GM18858 (cell line): ENCODE data around the gene PTPRD.

Experiments used
- ATAC-seq: cut with Tn5 transposase; IDR thresholded peaks from one replicate; pipeline ENCODE4 v1.9.1; 2021; ENCODE audit not compliant: unreplicated experiment

Gene PTPRD

DNA sequence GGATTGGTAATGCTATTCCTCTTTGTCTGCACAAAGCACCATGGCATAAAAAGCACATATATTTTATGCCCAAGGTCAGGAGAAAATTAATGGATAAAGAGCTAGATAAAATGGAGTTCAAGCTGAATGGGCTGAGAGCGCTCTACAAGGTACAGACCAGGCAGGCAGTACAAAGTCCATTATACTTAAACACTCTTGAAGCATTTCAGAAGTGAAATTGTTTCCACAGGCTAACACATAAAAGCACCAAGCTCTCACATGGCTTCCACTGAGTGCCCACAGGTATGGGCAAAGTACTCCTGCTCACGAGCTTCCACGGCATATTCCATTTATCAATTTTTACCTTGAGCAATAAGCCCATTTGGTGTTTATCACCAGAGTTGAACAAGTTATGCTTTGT is 2042.0 kb downstream of the PTPRD start:
- no peak for ATAC-seq

DNA sequence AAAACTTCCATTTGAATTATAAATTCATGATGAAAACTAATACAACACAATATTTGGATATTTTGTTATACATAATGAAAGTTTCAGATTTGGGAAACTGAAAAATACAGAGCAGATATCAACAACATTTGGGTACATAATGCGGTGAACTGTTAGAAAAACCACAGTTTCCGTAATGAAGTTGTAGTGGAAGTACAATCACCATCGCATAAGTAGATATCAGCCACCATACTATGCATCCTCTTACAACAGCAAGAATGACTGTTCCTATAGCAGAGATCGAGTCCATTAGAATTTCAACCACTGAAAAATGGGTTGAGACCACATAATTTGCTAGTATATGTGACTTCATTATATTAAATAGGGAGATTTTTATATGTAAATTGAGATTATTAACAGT is 2043.0 kb downstream of the PTPRD start:
- ATAC-seq, result no peak

DNA sequence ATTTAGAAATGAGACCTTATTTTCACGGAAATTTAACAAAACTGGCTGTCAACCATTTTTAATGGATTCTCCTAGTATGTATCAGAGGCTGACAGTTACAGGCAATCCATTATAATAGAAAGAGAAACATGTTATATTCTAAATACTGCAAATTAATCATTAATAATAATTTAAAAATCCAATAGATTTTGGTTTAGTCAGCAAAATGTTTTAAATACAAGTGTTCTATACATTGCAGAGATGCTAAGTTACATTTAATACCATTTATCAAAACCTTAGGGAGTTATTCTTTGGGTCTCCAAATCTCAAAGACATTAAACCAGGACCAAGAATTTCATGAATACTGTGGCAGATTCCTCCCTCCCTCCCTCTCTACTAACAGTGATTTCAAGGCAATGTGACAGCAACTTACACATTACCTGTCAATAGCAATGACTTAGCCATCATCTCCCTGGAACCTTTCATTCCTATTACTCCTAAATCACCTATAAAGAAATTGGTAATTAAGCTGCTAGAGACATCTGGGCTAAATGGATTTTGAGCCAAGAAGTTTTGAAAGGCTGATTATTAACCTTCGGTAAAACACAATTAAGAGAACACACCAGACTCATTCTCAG is 2044.7 kb downstream of the PTPRD start:
- ATAC-seq, result no peak

DNA sequence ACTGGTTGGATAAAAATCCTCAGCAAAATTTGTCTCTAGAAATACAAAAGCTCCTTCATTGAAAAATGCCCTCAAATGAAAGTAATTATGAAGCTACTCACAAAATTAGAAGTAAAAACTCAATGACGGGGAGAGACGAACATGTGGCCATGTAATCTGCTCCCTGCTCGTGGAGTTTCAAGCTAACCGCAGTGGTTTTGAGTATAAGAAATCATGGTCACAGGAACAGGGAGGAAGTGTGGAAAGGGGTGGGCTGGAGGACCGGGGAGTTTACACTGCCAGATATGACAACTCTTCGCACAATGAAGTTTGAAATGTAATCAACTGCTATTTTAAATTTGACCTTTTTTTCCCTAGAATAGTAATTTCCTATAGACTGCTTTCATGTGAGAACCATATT is 2047.8 kb downstream of the PTPRD start:
- no peak for ATAC-seq

DNA sequence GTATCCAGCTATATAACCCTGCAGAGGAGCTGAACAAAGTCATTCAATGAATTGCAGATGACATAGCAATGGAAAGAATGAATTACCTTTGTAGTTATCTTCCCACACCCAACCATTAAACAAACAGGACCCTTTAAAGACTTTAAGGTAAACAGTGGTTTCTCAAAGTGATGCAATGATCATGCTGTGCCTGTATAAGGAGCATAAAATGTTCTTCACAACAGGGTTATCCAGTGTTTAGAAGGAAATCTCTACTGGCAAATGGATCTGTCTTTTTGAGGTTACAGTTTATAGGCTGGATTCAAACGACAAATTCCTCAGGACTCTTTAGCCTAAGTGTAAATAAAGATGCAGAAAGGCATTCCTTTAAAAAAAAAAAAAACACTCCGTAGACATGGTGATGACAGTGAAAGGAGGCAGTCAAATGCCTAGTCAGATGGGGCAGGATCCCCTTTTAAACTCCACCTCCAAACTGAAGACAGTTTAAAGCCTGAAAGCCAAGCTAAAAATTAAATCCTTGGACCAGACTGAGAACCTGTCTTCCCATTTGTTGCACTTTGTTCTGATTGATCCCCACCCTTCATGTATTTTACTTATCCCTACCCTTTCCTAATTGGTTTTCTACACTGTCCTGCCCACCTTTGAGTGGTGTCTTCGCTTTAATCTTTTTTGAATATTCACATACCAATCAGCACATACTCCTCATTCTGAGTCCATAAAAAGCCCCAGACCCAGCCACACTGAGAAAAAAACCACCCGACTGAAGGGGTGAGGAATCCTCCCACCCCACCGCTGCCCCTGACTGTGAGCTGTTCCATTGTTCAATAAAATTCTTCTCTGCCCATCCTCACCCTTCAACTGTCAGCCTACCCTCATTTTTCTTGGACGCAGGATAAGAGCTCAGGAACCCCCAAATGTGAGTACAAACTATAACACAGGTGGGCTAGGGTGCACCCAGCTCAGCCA is 2052.0 kb downstream of the PTPRD start:
- ATAC-seq, result no peak

DNA sequence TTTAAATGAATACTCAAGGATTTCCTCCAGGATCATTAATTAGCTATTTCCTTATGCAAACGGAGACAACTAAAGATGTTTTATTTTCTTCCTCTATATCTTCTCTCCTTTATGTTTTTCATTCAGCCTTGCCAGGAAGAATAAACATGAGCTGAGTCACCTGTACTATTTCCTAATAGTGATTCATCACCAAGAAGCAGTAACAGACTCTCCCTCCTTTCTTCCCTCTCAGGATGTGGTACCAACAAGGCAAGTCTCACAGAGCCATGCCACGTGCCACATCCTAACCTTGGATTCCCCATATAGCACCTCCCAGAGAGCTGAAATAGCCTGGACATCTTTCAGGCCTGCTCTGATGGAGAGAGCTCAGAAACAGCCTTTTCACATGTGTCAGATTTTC is 2054.6 kb downstream of the PTPRD start:
- no peak for ATAC-seq

DNA sequence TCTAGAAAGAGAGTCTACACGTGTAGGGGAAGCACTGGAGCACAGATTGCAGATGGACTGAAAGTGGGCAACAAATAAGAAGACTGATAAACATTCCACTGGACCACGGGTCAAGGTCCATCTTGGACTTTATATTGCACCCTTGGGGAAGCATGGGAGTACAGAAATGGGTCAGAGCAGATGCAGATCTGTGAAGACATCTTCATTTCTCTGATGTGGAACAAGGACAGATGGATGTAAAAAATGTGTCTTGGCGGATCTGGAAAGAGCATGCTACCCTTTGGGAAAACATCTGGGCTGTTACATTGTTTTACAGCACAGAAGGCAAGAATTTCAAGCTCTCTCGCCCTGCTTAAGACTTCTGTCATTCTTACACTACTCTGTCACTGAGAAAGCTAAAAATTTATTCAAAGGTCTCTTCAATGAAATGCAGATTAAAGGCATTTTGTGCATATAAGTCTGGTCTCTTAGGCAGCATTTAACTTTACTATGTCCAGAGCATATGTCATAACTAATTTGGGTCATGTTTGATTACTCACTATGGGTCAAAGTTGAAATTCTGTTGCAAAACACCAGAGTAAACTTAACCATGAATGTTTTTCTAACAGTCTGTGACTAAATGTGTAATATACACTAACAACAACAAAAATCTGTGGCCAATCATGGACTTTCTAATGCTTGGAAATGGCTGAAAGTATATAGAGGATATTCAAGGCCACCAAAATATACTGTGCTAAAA is 2056.9 kb downstream of the PTPRD start:
- no peak for ATAC-seq

DNA sequence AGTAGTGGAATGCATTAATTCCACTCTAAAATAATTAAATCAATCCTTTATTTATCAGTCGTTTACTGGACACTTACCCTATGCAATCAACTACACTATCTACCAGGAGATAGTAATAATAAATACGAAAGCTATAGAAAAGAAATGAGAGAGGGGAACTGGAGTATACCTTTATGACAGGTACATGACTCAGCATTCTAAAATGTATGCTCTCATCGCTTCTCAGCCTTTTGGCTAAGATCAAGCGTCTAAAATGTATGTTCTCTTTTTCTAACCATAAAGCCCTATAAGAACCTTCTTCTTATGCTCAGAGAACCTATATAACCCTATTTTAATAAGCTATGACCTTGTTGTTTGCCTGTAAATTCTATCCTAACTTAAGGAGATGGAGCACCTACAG is 2059.4 kb downstream of the PTPRD start:
- ATAC-seq, result no peak

DNA sequence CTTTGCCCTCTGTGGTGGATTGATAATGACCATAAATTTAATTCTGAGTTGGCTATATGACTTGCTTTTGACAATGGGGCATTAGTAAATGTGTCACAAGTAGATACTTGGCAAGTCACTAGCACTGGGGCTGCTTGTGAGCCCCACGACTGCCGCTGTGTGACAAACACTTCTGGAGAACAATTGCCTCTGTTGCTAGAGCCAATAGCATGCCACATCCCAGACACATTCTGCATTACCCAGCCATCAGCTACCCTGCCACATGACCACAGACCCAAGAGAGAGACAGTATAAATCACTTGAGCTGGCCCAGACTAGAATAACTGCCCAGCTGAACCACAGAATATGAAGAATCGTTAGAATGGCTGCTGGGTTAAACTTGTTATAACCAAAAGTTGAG is 2060.1 kb downstream of the PTPRD start:
- no peak for ATAC-seq

DNA sequence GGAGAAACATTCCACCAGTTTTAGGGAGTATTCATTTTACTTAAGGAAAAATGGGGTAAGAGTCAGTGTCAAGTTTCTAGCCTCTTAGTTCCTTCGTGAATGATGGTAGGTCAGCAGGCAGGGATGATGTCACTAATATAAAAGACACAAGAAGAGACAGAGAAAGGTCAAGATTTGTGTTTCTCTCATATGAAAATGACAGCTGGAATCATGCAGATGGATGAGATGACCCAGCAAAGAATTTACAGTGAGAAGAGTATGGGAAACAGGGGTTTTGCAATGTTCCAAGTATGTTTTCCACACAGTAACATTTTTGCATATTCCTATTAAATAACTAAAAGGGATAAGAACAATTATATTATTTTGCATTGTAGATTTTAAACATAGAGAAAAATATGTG is 2063.6 kb downstream of the PTPRD start:
- ATAC-seq, result no peak

DNA sequence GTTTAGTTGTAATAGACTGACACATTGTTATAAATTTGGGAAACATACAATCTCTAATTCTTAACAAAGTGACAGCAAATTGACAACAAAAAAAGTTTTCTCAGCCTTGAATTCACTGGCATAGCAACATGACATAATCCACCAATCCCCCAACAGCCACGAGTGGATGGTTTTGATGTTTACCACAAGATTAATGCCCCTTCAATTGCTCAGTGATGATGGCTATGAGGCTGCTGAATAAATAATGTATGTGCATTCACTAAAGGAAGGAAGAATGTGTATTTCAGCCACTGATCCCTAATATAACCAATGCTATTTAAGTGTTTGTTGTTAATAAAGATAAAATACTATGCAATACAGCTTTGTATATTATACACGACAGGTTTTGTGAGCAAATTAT is 2069.6 kb downstream of the PTPRD start:
- ATAC-seq, result no peak

DNA sequence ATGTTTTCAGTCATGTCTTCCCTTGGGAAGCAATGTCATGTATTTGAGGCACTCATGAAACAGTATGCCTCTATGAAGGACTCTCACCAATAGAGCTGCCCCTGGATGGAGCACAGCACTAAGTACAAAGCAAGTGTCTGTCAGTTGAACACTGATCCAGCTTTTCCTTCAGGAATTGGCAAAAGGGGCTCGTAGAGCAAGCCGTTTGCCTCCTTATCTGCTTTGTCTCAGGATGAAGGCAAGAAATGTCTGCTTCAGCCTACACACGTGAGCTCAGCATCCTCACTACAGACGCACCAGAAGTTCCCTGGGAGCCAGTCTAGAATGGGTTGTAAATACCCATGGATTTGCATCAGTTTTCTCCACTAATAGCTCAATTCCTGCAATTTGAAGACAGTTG is 2070.3 kb downstream of the PTPRD start:
- ATAC-seq, result no peak

DNA sequence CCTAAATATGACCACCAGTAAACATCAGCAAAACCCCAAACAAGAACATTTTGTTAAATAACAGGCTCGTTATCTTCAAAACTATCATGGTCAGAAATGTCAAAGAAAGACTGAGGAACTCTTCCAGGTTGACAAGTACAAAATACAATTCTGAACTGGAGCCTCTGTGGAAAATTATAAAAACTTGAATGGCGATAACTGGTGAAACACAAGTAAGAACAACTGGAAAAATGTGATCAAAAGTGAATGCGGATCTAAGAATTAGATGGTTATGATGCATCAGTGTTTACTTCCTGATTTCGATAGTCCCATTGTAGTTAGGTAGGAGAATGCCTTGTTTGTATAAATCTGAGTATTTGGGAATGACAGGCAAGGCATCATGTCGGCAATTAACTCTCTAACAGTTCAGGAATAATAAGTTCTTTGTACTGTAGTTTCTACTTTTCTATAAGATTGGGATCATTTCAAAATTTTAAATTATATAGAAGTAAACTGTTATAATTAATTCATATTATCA is 2073.1 kb downstream of the PTPRD start:
- no peak for ATAC-seq

DNA sequence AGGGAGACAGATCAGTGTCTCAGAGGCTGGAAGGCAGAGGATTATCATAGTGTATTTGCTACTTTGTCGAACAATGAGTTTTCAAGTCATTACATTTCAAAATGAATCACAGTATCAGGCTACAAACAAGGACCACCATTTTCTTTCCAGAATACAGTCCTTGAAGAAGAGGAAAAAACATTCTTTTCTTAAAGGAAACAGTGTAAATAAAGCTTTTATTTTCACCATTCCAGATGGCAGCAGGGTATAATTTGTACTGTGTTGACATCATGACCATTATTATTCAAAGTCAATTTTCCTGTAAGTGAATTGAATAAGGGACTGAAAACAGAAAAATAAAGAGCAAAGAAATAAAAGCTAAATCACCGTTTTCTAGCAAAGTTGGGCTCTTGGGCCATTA is 2076.0 kb downstream of the PTPRD start:
- ATAC-seq, result no peak

DNA sequence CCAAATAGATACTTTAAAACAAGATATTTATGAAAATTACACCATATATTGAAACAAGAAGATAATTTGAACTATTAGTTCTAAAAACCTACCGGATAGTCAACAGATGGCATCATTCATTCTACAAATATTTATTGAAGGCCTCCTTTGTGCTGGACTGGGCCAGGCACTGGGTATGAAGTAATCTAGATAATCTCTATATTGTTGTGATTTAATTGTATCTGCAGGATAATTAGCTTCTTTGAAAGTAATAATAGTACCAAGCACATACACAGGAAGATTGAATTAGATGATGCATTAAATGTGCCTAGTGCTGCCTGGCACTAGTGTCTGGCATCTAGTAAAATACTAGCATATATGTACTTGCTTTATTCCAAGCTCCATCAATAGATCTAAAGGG is 2078.0 kb downstream of the PTPRD start:
- no peak for ATAC-seq

DNA sequence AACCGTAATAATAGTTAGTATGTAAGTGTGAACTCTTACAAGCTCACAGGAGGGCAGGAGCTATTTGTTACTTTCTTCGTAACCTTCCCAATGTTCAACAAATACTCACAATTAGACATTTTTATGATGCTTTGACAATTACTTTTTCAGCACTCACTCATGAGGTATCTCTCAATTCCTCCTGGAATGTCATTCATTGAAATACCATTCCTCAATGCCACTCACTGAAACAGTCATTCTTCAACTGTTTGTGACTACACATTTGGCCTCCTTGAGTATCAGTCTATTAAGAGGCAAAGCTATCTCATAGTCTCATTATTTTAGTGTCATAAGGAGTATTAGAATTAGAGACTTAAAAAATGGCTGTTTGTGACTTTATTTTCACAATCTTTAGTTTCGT is 2079.1 kb downstream of the PTPRD start:
- ATAC-seq, result no peak

DNA sequence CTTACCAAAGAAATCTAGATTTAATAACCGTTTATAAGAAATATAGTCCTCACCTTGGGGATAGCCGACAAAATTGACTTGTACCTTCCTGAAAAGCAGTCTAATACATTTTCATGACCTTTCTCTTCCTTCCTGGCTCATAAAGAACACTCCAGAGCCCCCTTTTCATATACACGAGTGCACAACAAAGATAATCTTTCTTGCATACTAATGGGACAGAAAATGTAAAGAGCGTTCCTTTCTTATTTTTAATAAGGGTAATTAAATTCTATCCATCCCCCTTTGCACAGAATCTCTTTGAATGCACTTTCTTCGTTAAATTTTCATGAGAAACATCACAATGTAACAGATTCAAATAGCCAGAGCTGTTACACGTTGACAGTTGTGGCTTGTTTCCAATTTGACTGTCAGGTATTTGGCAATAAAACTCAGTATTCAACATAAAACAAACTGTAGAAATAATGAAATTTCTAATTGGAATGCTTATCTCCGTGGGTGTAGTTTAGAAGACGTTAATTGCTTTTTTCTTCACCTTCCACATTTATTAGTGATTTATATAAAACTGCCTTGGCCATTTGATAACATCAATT is 2080.9 kb downstream of the PTPRD start:
- no peak for ATAC-seq

DNA sequence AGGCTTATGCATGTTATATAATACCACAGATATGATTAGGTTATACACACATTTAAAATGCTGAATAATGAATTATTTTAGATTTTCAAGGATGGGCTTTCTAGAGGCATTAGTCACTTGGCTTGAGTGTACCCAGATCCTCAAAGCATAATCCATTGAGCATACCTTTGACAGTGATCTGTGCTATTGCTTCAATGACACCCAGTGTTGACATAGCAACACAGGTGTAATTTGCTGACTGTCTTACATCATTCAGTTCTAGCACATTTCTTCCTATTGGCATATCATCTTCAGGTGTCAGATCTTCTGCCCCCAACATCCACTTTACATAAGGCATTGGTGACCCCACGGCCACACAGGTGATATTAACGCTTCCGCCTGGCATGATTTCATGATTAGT is 2091.7 kb downstream of the PTPRD start:
- no peak for ATAC-seq

DNA sequence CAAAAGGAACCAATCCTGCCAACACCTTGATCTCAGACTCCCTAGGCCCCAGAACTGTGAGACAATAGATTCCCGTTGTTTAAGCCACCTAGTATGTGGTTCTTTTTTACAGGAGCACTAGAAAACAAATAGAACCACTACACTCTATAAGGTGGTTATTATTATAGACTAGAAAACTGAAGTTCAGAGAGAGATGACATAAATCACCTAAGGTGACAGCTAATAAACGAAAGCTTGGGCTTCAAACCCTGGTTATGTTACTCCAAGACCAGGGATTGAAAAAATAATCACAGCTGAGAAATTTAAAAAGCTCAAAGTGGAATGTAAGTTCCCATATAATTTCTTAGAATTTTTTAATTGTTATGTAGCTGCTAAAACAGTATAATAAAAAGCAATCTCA is 2097.1 kb downstream of the PTPRD start:
- no peak for ATAC-seq

DNA sequence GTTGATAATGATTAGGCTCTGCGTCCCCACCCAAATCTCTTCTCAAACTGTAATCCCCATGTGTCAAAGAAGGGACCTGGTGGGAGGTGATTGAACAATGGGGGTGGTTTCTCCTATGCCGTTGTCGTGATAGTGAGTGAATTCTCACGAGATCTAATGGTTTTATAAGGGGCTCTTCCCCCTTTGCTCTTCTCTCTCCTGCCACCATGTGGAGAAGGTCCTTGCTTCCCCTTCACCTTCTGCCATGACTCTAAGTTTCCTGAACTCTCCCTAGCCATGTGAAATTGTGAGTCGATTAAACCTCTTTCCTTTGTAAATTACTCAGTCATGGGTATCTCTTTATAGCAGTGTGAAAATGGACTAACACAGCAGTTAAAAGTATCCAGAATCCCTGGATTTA is 2098.0 kb downstream of the PTPRD start:
- ATAC-seq, result no peak

DNA sequence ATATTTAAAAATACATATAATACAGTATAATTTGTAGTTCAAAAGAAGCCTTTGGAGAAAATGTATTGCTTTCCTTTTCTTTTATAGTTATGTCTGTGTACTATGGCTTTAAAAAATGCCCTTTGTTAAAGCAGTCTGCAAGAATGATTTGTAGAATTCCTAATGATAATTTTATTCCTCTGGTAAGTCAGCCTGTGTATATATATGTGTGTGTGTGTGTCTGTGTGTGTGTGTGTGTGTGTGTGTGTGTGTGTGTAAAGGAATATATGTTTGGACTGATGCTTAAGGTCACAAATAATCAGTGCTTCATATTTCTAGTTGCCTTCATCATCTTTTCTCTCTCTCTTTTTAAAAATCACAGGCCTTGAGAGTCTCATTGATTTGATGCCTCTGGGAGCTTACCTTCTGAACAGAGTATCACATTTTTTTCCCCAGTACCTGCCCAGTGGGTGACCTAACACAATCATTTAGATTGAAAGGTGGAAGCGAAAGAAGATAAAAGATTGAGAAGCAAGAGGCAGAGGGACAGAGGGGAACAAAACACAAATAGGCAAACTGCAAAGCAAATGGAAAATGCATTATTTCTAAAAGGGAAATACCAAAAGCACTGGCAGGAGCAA is 2104.0 kb downstream of the PTPRD start:
- ATAC-seq, result no peak
